Left ventricle myocardium inferior (tissue), 1 donor: Measurements from ENCODE around the gene LAD1. TPM values are rescaled to one million over a fixed set of nuclear protein-coding genes. Genes with fewer than 3 reads are reported as not detected.

Experiments
- DNase-seq: peaks from one replicate; pipeline ENCODE4 v3.0.0-alpha.2; 2020
- H3K27ac ChIP-seq: fragments of 200-600 bp; replicated peaks from 2 replicates; pipeline ENCODE4 v1.8.0; 2021
- H3K27me3 ChIP-seq: fragments of 200-600 bp; 2 replicates; pipeline ENCODE4 v1.8.0; 2021; ENCODE audit warnings: low read depth
- H3K36me3 ChIP-seq: fragments of 200-600 bp; 2 replicates; pipeline ENCODE4 v1.8.0; 2021
- H3K4me1 ChIP-seq: fragments of 200-600 bp; 2 replicates; pipeline ENCODE4 v1.8.0; 2021
- H3K4me3 ChIP-seq: fragments of 200-600 bp; 2 replicates; pipeline ENCODE4 v1.8.0; 2021; ENCODE audit warnings: mild to moderate bottlenecking, moderate library complexity
- H3K9me3 ChIP-seq: fragments of 200-600 bp; replicated peaks from 2 replicates; pipeline ENCODE4 v1.8.0; 2021
- intact Hi-C: fragments of 100-400 bp; cut with micrococcal nuclease; formaldehyde crosslinking; loops from one replicate; pipeline ENCODE4 v1.11.0; 2022
- total RNA-seq: library from RNA; stranded (reverse); fragmentation: NEBNext Ultra II Directional; extraction: Animal tissue kit (Norgen Biotek cat#: 25700); gene quantifications from one replicate; pipeline ENCODE4 v1.2.1, GENCODE V29; 2021
- TF ChIP-seq, protein P1 (sequence below): fragments of 200-600 bp; IDR thresholded peaks from 2 replicates; pipeline ENCODE4 v1.8.0; 2021; ENCODE audit warnings: antibody characterized with exemption, mild to moderate bottlenecking, borderline replicate concordance
- donor health status: DM: no; HTN: yes; CAD: no; lungs with severe emphysema.

LAD1 gene
- total RNA-seq, 1 donor from 2014 or later, result 2.0 TPM

DNA sequence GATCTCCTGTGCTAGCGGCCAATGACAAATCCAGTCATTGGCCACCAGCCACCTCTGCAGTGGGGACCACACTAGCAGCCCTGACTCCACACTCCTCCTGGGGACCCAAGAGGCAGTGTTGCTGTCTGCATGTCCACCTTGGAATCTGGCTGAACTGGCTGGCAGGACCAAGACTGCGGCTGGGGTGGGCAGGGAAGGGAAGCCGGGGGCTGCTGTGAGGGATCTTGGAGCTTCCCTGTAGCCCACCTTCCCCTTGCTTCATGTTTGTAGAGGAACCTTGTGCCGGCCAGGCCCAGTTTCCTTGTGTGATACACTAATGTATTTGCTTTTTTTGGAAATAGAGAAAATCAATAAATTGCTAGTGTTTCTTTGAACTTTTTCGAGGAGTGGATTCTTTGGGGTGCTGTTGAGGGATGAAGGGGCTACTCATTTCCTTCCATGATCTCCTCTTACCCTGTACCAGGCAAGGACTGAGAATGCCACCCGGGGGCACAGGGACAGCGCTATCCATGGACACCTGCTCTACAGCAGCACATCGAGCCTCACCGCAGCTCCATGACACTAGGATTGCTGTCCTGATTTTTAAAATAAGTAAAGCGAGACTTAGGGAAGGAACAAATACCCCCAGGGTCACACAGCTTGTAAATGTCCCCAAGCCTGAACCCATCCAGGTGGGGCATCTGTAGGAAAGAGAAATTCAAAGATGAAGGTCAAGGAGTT is 66.3 kb downstream of the LAD1 start:
- TF ChIP-seq, protein P1, sequence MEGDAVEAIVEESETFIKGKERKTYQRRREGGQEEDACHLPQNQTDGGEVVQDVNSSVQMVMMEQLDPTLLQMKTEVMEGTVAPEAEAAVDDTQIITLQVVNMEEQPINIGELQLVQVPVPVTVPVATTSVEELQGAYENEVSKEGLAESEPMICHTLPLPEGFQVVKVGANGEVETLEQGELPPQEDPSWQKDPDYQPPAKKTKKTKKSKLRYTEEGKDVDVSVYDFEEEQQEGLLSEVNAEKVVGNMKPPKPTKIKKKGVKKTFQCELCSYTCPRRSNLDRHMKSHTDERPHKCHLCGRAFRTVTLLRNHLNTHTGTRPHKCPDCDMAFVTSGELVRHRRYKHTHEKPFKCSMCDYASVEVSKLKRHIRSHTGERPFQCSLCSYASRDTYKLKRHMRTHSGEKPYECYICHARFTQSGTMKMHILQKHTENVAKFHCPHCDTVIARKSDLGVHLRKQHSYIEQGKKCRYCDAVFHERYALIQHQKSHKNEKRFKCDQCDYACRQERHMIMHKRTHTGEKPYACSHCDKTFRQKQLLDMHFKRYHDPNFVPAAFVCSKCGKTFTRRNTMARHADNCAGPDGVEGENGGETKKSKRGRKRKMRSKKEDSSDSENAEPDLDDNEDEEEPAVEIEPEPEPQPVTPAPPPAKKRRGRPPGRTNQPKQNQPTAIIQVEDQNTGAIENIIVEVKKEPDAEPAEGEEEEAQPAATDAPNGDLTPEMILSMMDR, result no peak
- no peak for DNase-seq
- Histone ChIP-seq H3K36me3 (no peaks in the 10 kb centered on the region), H3K9me3 (no peaks in the 10 kb centered on the region), H3K27me3 (no peaks in the 10 kb centered on the region), H3K27ac (no peak overlapping the region), H3K4me3 (no peak overlapping the region), H3K4me1 (peaks cover 24% of the 10 kb centered on the region)
- intact Hi-C loops, result no loop called here

DNA sequence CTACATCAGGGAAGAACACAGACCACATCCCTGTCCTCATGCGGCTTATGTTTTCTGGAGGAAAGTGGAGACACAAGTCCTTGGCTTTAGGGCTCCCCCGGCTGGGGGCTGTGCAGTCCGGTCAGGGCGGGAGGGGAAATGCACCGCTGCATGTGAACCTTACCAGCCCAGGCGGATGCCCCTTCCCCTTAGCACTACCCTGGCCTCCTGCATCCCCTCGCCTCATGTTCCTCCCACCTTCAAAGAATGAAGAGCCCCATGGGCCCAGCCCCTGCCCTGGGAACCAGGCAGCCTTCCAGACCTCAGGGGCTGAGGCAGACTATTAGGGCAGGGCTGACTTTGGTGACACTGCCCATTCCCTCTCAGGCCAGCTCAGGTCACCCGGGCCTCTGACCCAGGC is 67.1 kb downstream of the LAD1 start:
- Histone ChIP-seq H3K36me3 (no peaks in the 10 kb centered on the region), H3K27ac (no peak overlapping the region), H3K4me3 (no peak overlapping the region), H3K27me3 (no peaks in the 10 kb centered on the region), H3K4me1 (peaks cover 24% of the 10 kb centered on the region), H3K9me3 (no peaks in the 10 kb centered on the region)
- DNase-seq, result no peak
- TF ChIP-seq, protein P1, result no peak
- intact Hi-C loops, result no loop called here

DNA sequence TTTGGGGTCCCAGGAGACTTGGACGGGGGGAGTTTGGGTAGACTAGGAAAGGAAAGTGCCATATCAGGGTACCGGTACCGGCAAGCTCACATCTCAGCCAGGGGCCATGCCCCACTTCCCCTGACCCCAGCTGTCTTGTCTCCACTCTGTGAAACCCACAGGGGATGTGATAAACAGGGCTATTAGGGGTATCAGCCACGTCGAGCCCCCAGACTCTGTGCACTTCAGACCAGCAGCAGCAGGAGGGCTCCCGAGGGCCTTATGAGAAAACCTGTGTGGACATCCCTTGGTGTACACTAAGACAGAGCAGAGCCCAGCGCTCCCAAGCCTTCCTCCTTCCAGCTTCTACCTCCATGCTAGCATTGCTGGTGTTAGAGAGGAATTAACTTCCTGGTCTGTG is 68.0 kb downstream of the LAD1 start:
- Histone ChIP-seq H3K9me3 (no peaks in the 10 kb centered on the region), H3K36me3 (no peaks in the 10 kb centered on the region), H3K27me3 (no peaks in the 10 kb centered on the region), H3K4me3 (no peak overlapping the region), H3K4me1 (peaks cover 24% of the 10 kb centered on the region), H3K27ac (no peak overlapping the region)
- TF ChIP-seq, protein P1, result no peak
- no peak for DNase-seq
- intact Hi-C loops, result no loop called here

Other genes starting within 250 kb of the LAD1 start
- 25.3 TPM for gene TMEM9, start 244.8 kb downstream of the LAD1 start, total RNA-seq
- not detected for gene IGFN1, start 208.5 kb downstream of the LAD1 start, total RNA-seq
- gene PKP1, start 115.8 kb downstream of the LAD1 start, total RNA-seq, result 0.38 TPM
- gene TNNT2, start 21.6 kb downstream of the LAD1 start, total RNA-seq, result 8,708 TPM
- 44.2 TPM for gene TNNI1, start 22.4 kb upstream of the LAD1 start, total RNA-seq
- gene PHLDA3, start 69.9 kb upstream of the LAD1 start, total RNA-seq, result 21.1 TPM
- gene CSRP1, start 107.8 kb upstream of the LAD1 start, total RNA-seq, result 41.0 TPM
- 74.8 TPM for gene NAV1, start 139.8 kb upstream of the LAD1 start, total RNA-seq